ENCODE data around the gene RND2.
A peak's percentile ranks its signal among the peaks of the same experiment; 100 is the strongest.
"Not testable (repeated sequence)": the region's sequence is repeated elsewhere in the genome, so short reads cannot be mapped to it uniquely, and the experiment has no call there.

RND2 gene

DNA sequence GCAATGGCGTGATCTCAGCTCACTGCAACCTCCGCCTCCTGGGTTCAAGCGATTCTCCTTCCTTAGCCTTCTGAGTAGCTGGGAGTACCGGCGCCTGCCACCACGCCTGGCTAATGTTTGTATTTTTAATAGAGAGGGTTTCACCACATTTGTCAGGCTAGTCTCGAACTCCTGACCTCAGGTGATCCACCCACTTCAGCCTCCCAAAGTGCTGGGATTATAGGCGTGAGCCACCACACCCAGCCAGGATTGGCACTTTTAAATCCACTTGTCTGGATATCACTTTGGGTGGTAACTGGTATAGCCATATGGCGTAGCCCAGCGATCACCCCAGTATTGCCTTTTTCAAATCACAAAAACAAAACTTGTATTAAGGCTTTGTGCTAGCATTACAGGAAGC, 31.1 kb upstream of the RND2 start:
- H3K79me1 ChIP-seq (replicated peaks; ENCODE audit: low read length, poor library complexity, severe bottlenecking); H3K9ac ChIP-seq (ENCODE audit: low read length); H3K18ac ChIP-seq (ENCODE audit: low read depth in 1 of 2, low read length in 2 of 2); H4K91ac ChIP-seq (ENCODE audit: low read length); H2AFZ ChIP-seq (ENCODE audit: low read depth, low read length); DNase-seq; H2BK5ac ChIP-seq (ENCODE audit: low read depth, low read length, poor library complexity, severe bottlenecking); H4K8ac ChIP-seq (ENCODE audit: low read length); H3K4me3 ChIP-seq (ENCODE audit: insufficient read depth in 1 of 2, low read depth in 1 of 2, low read length in 2 of 2); H3K27me3 ChIP-seq (ENCODE audit: control insufficient read depth in 1 of 2, insufficient read depth in 1 of 2, low read length in 2 of 2); H3K23ac ChIP-seq (ENCODE audit: low read length in 2 of 2); H3K4ac ChIP-seq (ENCODE audit: low read depth in 1 of 2, low read length in 2 of 2); H2BK15ac ChIP-seq (ENCODE audit: low read depth, poor library complexity, severe bottlenecking); H2AK5ac ChIP-seq (ENCODE audit: low read length, severe bottlenecking); H3K9me3 ChIP-seq (ENCODE audit: control insufficient read depth, low read length); H3K27ac ChIP-seq (ENCODE audit: low read length, poor library complexity, severe bottlenecking); H2BK12ac ChIP-seq (ENCODE audit: low read length in 2 of 2); H3K4me2 ChIP-seq (ENCODE audit: low read length, poor library complexity, severe bottlenecking); H3K14ac ChIP-seq (ENCODE audit: low read length in 2 of 2); H3K4me1 ChIP-seq (ENCODE audit: control insufficient read depth, insufficient read depth, low read depth, low read length); H2BK120ac ChIP-seq (ENCODE audit: low read depth, low read length): not testable (repeated sequence)
- H3K36me3 ChIP-seq (ENCODE audit: control insufficient read depth in 1 of 2, insufficient read depth in 2 of 2, low read depth in 1 of 2, low read length in 2 of 2): peaks cover 35 to 53% of the 10 kb centered on the region in 2 experiments
- 96% methylated on average over 5 of the region's 10 CpGs for WGBS

DNA sequence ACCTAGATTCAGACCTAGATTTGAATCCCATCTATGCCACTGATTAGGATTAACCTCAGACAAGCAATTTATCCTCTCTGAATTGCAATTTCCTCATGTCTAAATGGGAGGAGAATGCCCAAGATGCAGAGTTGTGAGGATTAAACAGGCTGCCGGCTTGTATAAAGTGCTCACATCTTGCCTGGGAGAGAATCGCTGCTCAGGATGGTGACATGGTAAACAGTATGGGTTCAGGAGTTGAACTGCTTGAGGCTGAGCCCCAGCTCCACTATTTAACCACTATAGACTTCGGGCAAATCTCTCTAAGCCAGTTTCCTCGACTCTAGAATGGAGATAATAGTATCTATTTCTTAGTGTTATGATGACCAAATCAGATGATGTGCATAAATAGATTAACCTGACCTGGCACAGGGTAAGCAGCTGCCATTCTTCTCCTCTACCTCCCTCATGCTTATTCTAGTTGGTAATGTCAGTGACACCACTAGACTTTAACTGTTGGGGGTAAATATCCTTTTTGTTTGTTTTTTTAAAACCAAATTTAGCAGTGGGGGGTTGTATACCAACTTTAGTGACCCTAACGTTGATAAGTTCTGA, 27.5 kb upstream of the RND2 start:
- Histone ChIP-seq H3K27me3 (ENCODE audit: control insufficient read depth in 1 of 2, insufficient read depth in 1 of 2, low read length in 2 of 2) (no peaks in the 10 kb centered on the region), H3K14ac (ENCODE audit: low read length in 2 of 2) (no peak overlapping the region), H3K4me1 (ENCODE audit: control insufficient read depth, insufficient read depth, low read depth, low read length) (peaks cover 8% of the 10 kb centered on the region), H3K4me3 (ENCODE audit: insufficient read depth in 1 of 2, low read depth in 1 of 2, low read length in 2 of 2) (peak overlapping the region in 1 of 2 experiments; percentile 66), H2BK12ac (ENCODE audit: low read length in 2 of 2) (no peak overlapping the region), H3K9me3 (ENCODE audit: control insufficient read depth, low read length) (no peaks in the 10 kb centered on the region), H2BK15ac (ENCODE audit: low read depth, poor library complexity, severe bottlenecking) (no peak overlapping the region), H2BK5ac (ENCODE audit: low read depth, low read length, poor library complexity, severe bottlenecking) (no peak overlapping the region), H2BK120ac (ENCODE audit: low read depth, low read length) (no peak overlapping the region), H3K23ac (ENCODE audit: low read length in 2 of 2) (no peak overlapping the region), H2AK5ac (ENCODE audit: low read length, severe bottlenecking) (peak overlapping the region; percentile 4), H3K9ac (ENCODE audit: low read length) (peak overlapping the region; percentile 87), H4K91ac (ENCODE audit: low read length) (no peak overlapping the region), H3K79me1 (replicated peaks; ENCODE audit: low read length, poor library complexity, severe bottlenecking) (no peaks in the 10 kb centered on the region), H3K27ac (ENCODE audit: low read length, poor library complexity, severe bottlenecking) (peak overlapping the region; percentile 22), H2AFZ (ENCODE audit: low read depth, low read length) (no peak overlapping the region), H3K4me2 (ENCODE audit: low read length, poor library complexity, severe bottlenecking) (peak overlapping the region; percentile 42), H3K36me3 (ENCODE audit: control insufficient read depth in 1 of 2, insufficient read depth in 2 of 2, low read depth in 1 of 2, low read length in 2 of 2) (peaks cover 26 to 54% of the 10 kb centered on the region in 2 experiments), H3K18ac (ENCODE audit: low read depth in 1 of 2, low read length in 2 of 2) (peak overlapping the region in 1 of 2 experiments; percentile 55), H4K8ac (ENCODE audit: low read length) (peak overlapping the region; percentile 52), H3K4ac (ENCODE audit: low read depth in 1 of 2, low read length in 2 of 2) (no peak overlapping the region)
- WGBS: 50% methylated on average over 3 of the region's 5 CpGs
- no peak for DNase-seq

- H3K9ac ChIP-seq (ENCODE audit: low read length): peak within 1 kb of the TSS; percentile 100
- H2AK5ac ChIP-seq (ENCODE audit: low read length, severe bottlenecking): peak within 1 kb of the TSS; percentile 26
- H3K36me3 ChIP-seq (ENCODE audit: control insufficient read depth in 1 of 2, insufficient read depth in 2 of 2, low read depth in 1 of 2, low read length in 2 of 2): peaks cover 30 to 54% of the 10 kb centered on the region in 2 experiments
- H3K4me1 ChIP-seq (ENCODE audit: control insufficient read depth, insufficient read depth, low read depth, low read length): peaks cover 8% of the 10 kb centered on the region
- H2BK15ac ChIP-seq (ENCODE audit: low read depth, poor library complexity, severe bottlenecking): peak within 1 kb of the TSS; percentile 60
- peak within 1 kb of the TSS; percentile 95 for H3K27ac ChIP-seq (ENCODE audit: low read length, poor library complexity, severe bottlenecking)
- H3K79me1 ChIP-seq (replicated peaks; ENCODE audit: low read length, poor library complexity, severe bottlenecking): no peaks in the 10 kb centered on the region
- H2AFZ ChIP-seq (ENCODE audit: low read depth, low read length): no peak within 1 kb of the TSS
- H3K23ac ChIP-seq (ENCODE audit: low read length in 2 of 2): peak within 1 kb of the TSS in 1 of 2 experiments; percentile 56
- H2BK120ac ChIP-seq (ENCODE audit: low read depth, low read length): no peak within 1 kb of the TSS
- peak within 1 kb of the TSS; percentile 85 to 90 for H3K4ac ChIP-seq (ENCODE audit: low read depth in 1 of 2, low read length in 2 of 2)
- DNase-seq: peak; percentile 100
- peak within 1 kb of the TSS; percentile 89 to 99 for H3K4me3 ChIP-seq (ENCODE audit: insufficient read depth in 1 of 2, low read depth in 1 of 2, low read length in 2 of 2)
- no peaks in the 10 kb centered on the region for H3K9me3 ChIP-seq (ENCODE audit: control insufficient read depth, low read length)
- H3K4me2 ChIP-seq (ENCODE audit: low read length, poor library complexity, severe bottlenecking): peak within 1 kb of the TSS; percentile 82
- H3K14ac ChIP-seq (ENCODE audit: low read length in 2 of 2): peak within 1 kb of the TSS in 1 of 2 experiments; percentile 89
- peak within 1 kb of the TSS in 1 of 2 experiments; percentile 49 for H2BK12ac ChIP-seq (ENCODE audit: low read length in 2 of 2)
- H3K18ac ChIP-seq (ENCODE audit: low read depth in 1 of 2, low read length in 2 of 2): peak within 1 kb of the TSS; percentile 97 to 98
- peak within 1 kb of the TSS; percentile 96 for H2BK5ac ChIP-seq (ENCODE audit: low read depth, low read length, poor library complexity, severe bottlenecking)
- no peaks in the 10 kb centered on the region for H3K27me3 ChIP-seq (ENCODE audit: control insufficient read depth in 1 of 2, insufficient read depth in 1 of 2, low read length in 2 of 2)
- peak within 1 kb of the TSS; percentile 78 for H4K91ac ChIP-seq (ENCODE audit: low read length)
- WGBS: under 1% methylated on average over 49 of the region's 49 CpGs
- peak within 1 kb of the TSS; percentile 78 for H4K8ac ChIP-seq (ENCODE audit: low read length)
Observed at GRCh38 chr17:42997984-42998938, 26.8 kb upstream of the RND2 start, which contains the start of gene RPL27. TSS of gene RPL27 (plus strand) at chr17:42998419. CDS start at chr17:42998751, 332 bp downstream.

- no peak overlapping the region for H4K8ac ChIP-seq (ENCODE audit: low read length)
- H3K4me1 ChIP-seq (ENCODE audit: control insufficient read depth, insufficient read depth, low read depth, low read length): peaks cover 10% of the 10 kb centered on the region
- H3K4me2 ChIP-seq (ENCODE audit: low read length, poor library complexity, severe bottlenecking): peak overlapping the region; percentile 82
Observed at GRCh38 chr17:42999003-42999525, 26.0 kb upstream of the RND2 start.

More at GRCh38 chr17:42999003-42999525, 26.0 kb upstream of the RND2 start:
- Histone ChIP-seq H3K4me3 (ENCODE audit: insufficient read depth in 1 of 2, low read depth in 1 of 2, low read length in 2 of 2) (peak overlapping the region; percentile 89 to 99), H3K27ac (ENCODE audit: low read length, poor library complexity, severe bottlenecking) (peak overlapping the region; percentile 95), H2BK120ac (ENCODE audit: low read depth, low read length) (no peak overlapping the region), H2BK5ac (ENCODE audit: low read depth, low read length, poor library complexity, severe bottlenecking) (no peak overlapping the region), H3K36me3 (ENCODE audit: control insufficient read depth in 1 of 2, insufficient read depth in 2 of 2, low read depth in 1 of 2, low read length in 2 of 2) (peaks cover 33 to 55% of the 10 kb centered on the region in 2 experiments), H2BK12ac (ENCODE audit: low read length in 2 of 2) (peak overlapping the region in 1 of 2 experiments; percentile 49), H4K91ac (ENCODE audit: low read length) (no peak overlapping the region), H3K9ac (ENCODE audit: low read length) (peak overlapping the region; percentile 100), H3K9me3 (ENCODE audit: control insufficient read depth, low read length) (no peaks in the 10 kb centered on the region), H3K27me3 (ENCODE audit: control insufficient read depth in 1 of 2, insufficient read depth in 1 of 2, low read length in 2 of 2) (no peaks in the 10 kb centered on the region), H2BK15ac (ENCODE audit: low read depth, poor library complexity, severe bottlenecking) (no peak overlapping the region), H2AFZ (ENCODE audit: low read depth, low read length) (no peak overlapping the region), H3K14ac (ENCODE audit: low read length in 2 of 2) (no peak overlapping the region), H3K79me1 (replicated peaks; ENCODE audit: low read length, poor library complexity, severe bottlenecking) (no peaks in the 10 kb centered on the region), H2AK5ac (ENCODE audit: low read length, severe bottlenecking) (no peak overlapping the region), H3K23ac (ENCODE audit: low read length in 2 of 2) (no peak overlapping the region), H3K18ac (ENCODE audit: low read depth in 1 of 2, low read length in 2 of 2) (peak overlapping the region; percentile 97 to 98), H3K4ac (ENCODE audit: low read depth in 1 of 2, low read length in 2 of 2) (peak overlapping the region; percentile 85 to 90)
- no peak for DNase-seq
- WGBS: 4% methylated on average over 6 of the region's 10 CpGs
